Measurements from ENCODE around the gene LDLRAD4. TPM values are rescaled to one million over a fixed set of nuclear protein-coding genes. Genes with fewer than 3 reads are reported as not detected.

Gene LDLRAD4
- polyA plus RNA-seq, 1 of the 3 experiments (the other 2 are of a cell fraction) = 0.16 TPM

DNA sequence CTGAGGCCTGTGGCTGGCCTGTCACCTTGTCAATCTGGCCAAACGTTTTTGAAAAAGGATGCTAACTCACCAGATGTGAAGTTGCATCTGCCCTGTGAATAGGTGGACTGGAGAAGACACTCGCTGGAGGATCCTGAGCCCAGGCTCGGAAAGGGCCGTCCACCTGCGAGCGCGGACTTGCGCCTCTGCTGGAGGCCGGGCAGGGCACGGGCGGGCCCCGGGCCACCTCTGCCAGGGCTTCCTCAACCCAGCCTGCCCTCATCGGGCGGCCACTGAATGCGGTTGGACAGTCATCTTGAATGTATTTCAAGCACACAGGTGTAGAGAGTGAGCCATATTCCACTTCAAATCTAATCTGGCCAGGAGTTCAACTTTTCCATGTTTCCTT, 423.9 kb downstream of the LDLRAD4 start:
- TF ChIP-seq GATA2 (CRISPR knock-in tag; IDR thresholded peaks at IDR 0.05) (no peak), TCF12 (IDR thresholded peaks at IDR 0.05) (no peak), ELF1 (IDR thresholded peaks at IDR 0.05) (no peak), MXI1 (IDR thresholded peaks at IDR 0.05; ENCODE audit: low read depth, low read length) (no peak), EZH2phosphoT487 (IDR thresholded peaks at IDR 0.05; ENCODE audit: borderline replicate concordance, low read depth) (no peak), FOSL2 (IDR thresholded peaks at IDR 0.05; ENCODE audit: borderline replicate concordance, low read depth) (no peak)
- TF ChIP-seq, protein P1, sequence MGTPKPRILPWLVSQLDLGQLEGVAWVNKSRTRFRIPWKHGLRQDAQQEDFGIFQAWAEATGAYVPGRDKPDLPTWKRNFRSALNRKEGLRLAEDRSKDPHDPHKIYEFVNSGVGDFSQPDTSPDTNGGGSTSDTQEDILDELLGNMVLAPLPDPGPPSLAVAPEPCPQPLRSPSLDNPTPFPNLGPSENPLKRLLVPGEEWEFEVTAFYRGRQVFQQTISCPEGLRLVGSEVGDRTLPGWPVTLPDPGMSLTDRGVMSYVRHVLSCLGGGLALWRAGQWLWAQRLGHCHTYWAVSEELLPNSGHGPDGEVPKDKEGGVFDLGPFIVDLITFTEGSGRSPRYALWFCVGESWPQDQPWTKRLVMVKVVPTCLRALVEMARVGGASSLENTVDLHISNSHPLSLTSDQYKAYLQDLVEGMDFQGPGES (IDR thresholded peaks at IDR 0.05; ENCODE audit: low read depth, low read length) = no peak
- TF ChIP-seq, protein P2, sequence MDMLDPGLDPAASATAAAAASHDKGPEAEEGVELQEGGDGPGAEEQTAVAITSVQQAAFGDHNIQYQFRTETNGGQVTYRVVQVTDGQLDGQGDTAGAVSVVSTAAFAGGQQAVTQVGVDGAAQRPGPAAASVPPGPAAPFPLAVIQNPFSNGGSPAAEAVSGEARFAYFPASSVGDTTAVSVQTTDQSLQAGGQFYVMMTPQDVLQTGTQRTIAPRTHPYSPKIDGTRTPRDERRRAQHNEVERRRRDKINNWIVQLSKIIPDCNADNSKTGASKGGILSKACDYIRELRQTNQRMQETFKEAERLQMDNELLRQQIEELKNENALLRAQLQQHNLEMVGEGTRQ (IDR thresholded peaks at IDR 0.05; ENCODE audit: borderline replicate concordance, low read depth, low read length) = no peak
- H3K4me2 ChIP-seq = no peak overlapping the region
- no peak overlapping the region for H2AFZ ChIP-seq (ENCODE audit: low read depth)
- DNase-seq = no peak
- no peak overlapping the region for H3K9ac ChIP-seq
- no peak overlapping the region for H3K4me3 ChIP-seq (ENCODE audit: low read depth in 2 of 2, low read length in 1 of 2)
- CTCF ChIA-PET = no interaction called here
- 73% methylated on average over 6 of the region's 15 CpGs for WGBS (ENCODE audit: low lambda C conversion rate)
- H3K36me3 ChIP-seq (replicated peaks in 1 of 2; ENCODE audit: control insufficient read depth in 1 of 2, insufficient read depth in 2 of 2, low read length in 1 of 2) = no peaks in the 10 kb centered on the region
- H4K20me1 ChIP-seq (ENCODE audit: insufficient read depth) = no peaks in the 10 kb centered on the region
- H3K27me3 ChIP-seq (ENCODE audit: insufficient read depth) = no peaks in the 10 kb centered on the region
- POLR2A ChIA-PET = no interaction called here
- no peaks in the 10 kb centered on the region for H3K4me1 ChIP-seq (ENCODE audit: control insufficient read depth in 1 of 2, insufficient read depth in 2 of 2, low read depth in 1 of 2, low read length in 1 of 2)
- H3K27ac ChIP-seq (ENCODE audit: low read depth in 2 of 2, low read length in 1 of 2) = no peak overlapping the region
- no peaks in the 10 kb centered on the region for H3F3A ChIP-seq (replicated peaks; ENCODE audit: insufficient read depth)
- no peaks in the 10 kb centered on the region for H3K9me2 ChIP-seq
- no peaks in the 10 kb centered on the region for H3K9me3 ChIP-seq
- no peaks in the 10 kb centered on the region for H3K79me2 ChIP-seq (ENCODE audit: insufficient read depth)

DNA sequence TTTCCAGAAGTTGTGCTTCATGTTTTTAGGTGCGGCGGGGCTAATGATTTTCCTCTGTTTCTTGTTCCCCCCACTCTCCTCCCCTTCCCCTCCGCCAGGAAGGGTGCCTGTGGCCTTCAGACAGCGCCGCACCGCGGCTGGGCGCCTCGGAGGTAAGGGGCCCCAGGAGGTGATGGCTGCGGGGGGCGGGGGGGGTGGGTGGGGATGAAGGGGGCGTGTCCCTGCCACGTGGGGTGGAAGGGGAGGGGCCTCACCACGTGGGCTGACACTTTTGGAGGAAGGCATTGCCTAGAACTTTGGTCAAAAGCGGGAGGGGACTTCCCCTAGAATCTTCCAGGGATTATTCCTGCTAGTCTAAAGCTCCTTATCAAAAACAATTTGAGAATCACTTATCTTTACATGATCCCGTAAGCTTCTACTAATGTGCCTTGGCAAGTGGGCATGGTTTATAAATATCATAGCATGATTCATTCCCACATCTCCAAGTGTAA, 424.7 kb downstream of the LDLRAD4 start:
- no peaks in the 10 kb centered on the region for H3K4me1 ChIP-seq (ENCODE audit: control insufficient read depth in 1 of 2, insufficient read depth in 2 of 2, low read depth in 1 of 2, low read length in 1 of 2)
- no peaks in the 10 kb centered on the region for H3F3A ChIP-seq (replicated peaks; ENCODE audit: insufficient read depth)
- no peaks in the 10 kb centered on the region for H4K20me1 ChIP-seq (ENCODE audit: insufficient read depth)
- no peaks in the 10 kb centered on the region for H3K36me3 ChIP-seq (replicated peaks in 1 of 2; ENCODE audit: control insufficient read depth in 1 of 2, insufficient read depth in 2 of 2, low read length in 1 of 2)
- no peak for DNase-seq
- ChIA-PET POLR2A (no interaction called here), CTCF (no interaction called here)
- WGBS (ENCODE audit: low lambda C conversion rate) = 82% methylated on average over 15 of the region's 16 CpGs
- H2AFZ ChIP-seq (ENCODE audit: low read depth) = no peak overlapping the region
- H3K9ac ChIP-seq = no peak overlapping the region
- H3K27ac ChIP-seq (ENCODE audit: low read depth in 2 of 2, low read length in 1 of 2) = no peak overlapping the region
- no peak for TF ChIP-seq RCOR1 (IDR thresholded peaks at IDR 0.05; ENCODE audit: low read length)
- no peak for TF ChIP-seq TEAD4 (IDR thresholded peaks at IDR 0.05; ENCODE audit: borderline replicate concordance, insufficient read depth)
- TF ChIP-seq POLR2AphosphoS5 (IDR thresholded peaks at IDR 0.05; ENCODE audit: low read depth, low read length) = no peak
- TF ChIP-seq MXI1 (IDR thresholded peaks at IDR 0.05; ENCODE audit: low read depth, low read length) = no peak
- no peak for TF ChIP-seq RFX5 (IDR thresholded peaks at IDR 0.05; ENCODE audit: low read length)
- no peak for TF ChIP-seq ELF1 (IDR thresholded peaks at IDR 0.05)
- TF ChIP-seq, protein P3, sequence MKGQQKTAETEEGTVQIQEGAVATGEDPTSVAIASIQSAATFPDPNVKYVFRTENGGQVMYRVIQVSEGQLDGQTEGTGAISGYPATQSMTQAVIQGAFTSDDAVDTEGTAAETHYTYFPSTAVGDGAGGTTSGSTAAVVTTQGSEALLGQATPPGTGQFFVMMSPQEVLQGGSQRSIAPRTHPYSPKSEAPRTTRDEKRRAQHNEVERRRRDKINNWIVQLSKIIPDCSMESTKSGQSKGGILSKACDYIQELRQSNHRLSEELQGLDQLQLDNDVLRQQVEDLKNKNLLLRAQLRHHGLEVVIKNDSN (IDR thresholded peaks at IDR 0.05; ENCODE audit: borderline replicate concordance, low read depth) = no peak
- no peak for TF ChIP-seq FOXM1 (IDR thresholded peaks at IDR 0.05; ENCODE audit: low read depth)
- H3K27me3 ChIP-seq (ENCODE audit: insufficient read depth) = no peaks in the 10 kb centered on the region
- H3K9me3 ChIP-seq = no peaks in the 10 kb centered on the region
- no peak overlapping the region for H3K4me3 ChIP-seq (ENCODE audit: low read depth in 2 of 2, low read length in 1 of 2)
- H3K4me2 ChIP-seq = no peak overlapping the region
- H3K9me2 ChIP-seq = no peaks in the 10 kb centered on the region
- no peaks in the 10 kb centered on the region for H3K79me2 ChIP-seq (ENCODE audit: insufficient read depth)

Data from SK-N-SH (cell line).